BLaER1 treated with 17β-estradiol and CSF1 and Interleukin-3, amounts not matched to agents 10 nM and 100 nM (cell line): Measurements from ENCODE around the gene MYH14.

Experiments
- H3K27ac ChIP-seq, 11 experiments: shearing (Covaris generic); formaldehyde crosslinking; 2 replicates each; pipeline ENCODE4 v1.8.1; 2022
- H3K27me3 ChIP-seq, 11 experiments: shearing (Covaris generic); formaldehyde crosslinking; 2 replicates each; pipeline ENCODE4 v1.8.1; 2022
- H3K36me3 ChIP-seq, 11 experiments: shearing (Covaris generic); formaldehyde crosslinking; 2 replicates each; pipeline ENCODE4 v1.8.1; 2022
- H3K4me1 ChIP-seq, 10 experiments: shearing (Covaris generic); formaldehyde crosslinking; 2 replicates each; pipeline ENCODE4 v1.8.1; 2022
- H3K4me2 ChIP-seq, 11 experiments: shearing (Covaris generic); formaldehyde crosslinking; 2 replicates each; pipeline ENCODE4 v1.8.1; 2022
- H3K4me3 ChIP-seq, 10 experiments: shearing (Covaris generic); formaldehyde crosslinking; 2 replicates each; pipeline ENCODE4 v1.8.1; 2022
- H3K9ac ChIP-seq, 11 experiments: shearing (Covaris generic); formaldehyde crosslinking; 2 replicates each; pipeline ENCODE4 v1.8.1; 2022
- H3K9me3 ChIP-seq, 11 experiments: shearing (Covaris generic); formaldehyde crosslinking; replicated peaks in 1 of 11; 2 replicates each; pipeline ENCODE4 v1.8.1; 2022
- H4K20me1 ChIP-seq, 11 experiments: shearing (Covaris generic); formaldehyde crosslinking; 2 replicates each; pipeline ENCODE4 v1.8.1; 2022
- Cebpa-rat ChIP-seq, 11 experiments: shearing (Covaris generic); IDR thresholded peaks; 2 replicates each; pipeline ENCODE4 v1.8.1; 2022

MYH14 gene

GRCh38 chr19:50272263-50272897 lies 69.0 kb downstream of the MYH14 start:
- H3K36me3 ChIP-seq, result no peaks in the 10 kb centered on the region
- H3K27me3 ChIP-seq, result no peaks in the 10 kb centered on the region
- no peak overlapping the region for H3K27ac ChIP-seq
- no peaks in the 10 kb centered on the region for H3K9me3 ChIP-seq
- H3K4me3 ChIP-seq, result no peak overlapping the region
- 0 out of 22 replicates have a peak, but pooled peaks cover 0 to 7% (median 0%) of the 10 kb centered on the region in 11 experiments for H4K20me1 ChIP-seq
- H3K4me1 ChIP-seq, result peaks cover 0 to 23% (median 20%) of the 10 kb centered on the region in 10 experiments; a peak in 16 of 20 replicates
- H3K9ac ChIP-seq, result no peak overlapping the region
- H3K4me2 ChIP-seq, result no peak overlapping the region
- no peak for TF ChIP-seq Cebpa-rat (IDR thresholded peaks at IDR 0.05)

GRCh38 chr19:50273821-50274220 lies 70.4 kb downstream of the MYH14 start:
- TF ChIP-seq Cebpa-rat (IDR thresholded peaks at IDR 0.05), result no peak

GRCh38 chr19:50275577-50276368 lies 72.4 kb downstream of the MYH14 start:
- H3K9me3 ChIP-seq, result no peaks in the 10 kb centered on the region
- H3K4me1 ChIP-seq, result peaks cover 0 to 23% (median 20%) of the 10 kb centered on the region in 10 experiments; a peak in 16 of 20 replicates
- TF ChIP-seq Cebpa-rat (IDR thresholded peaks at IDR 0.05), result no peak
- H3K9ac ChIP-seq, result peak overlapping the region in 2 of 11 experiments; percentile 2 to 7; a peak in 1 of 22 replicates
- H3K36me3 ChIP-seq, result no peaks in the 10 kb centered on the region
- H3K27ac ChIP-seq, result no peak overlapping the region
- H3K4me2 ChIP-seq, result peak overlapping the region in 9 of 11 experiments; percentile 23 to 76 (median 66); a peak in 17 of 22 replicates
- 0 out of 22 replicates have a peak, but pooled peaks cover 0 to 7% (median 0%) of the 10 kb centered on the region in 11 experiments for H4K20me1 ChIP-seq
- H3K4me3 ChIP-seq, result no peak overlapping the region
- no peaks in the 10 kb centered on the region for H3K27me3 ChIP-seq

More at GRCh38 chr19:50273821-50274220, 70.4 kb downstream of the MYH14 start:
- 0 out of 22 replicates have a peak, but pooled peaks cover 0 to 7% (median 0%) of the 10 kb centered on the region in 11 experiments for H4K20me1 ChIP-seq
- H3K4me2 ChIP-seq, result no peak overlapping the region
- no peaks in the 10 kb centered on the region for H3K27me3 ChIP-seq
- H3K9ac ChIP-seq, result no peak overlapping the region
- no peaks in the 10 kb centered on the region for H3K9me3 ChIP-seq
- H3K4me1 ChIP-seq, result peaks cover 0 to 23% (median 20%) of the 10 kb centered on the region in 10 experiments; a peak in 16 of 20 replicates
- no peaks in the 10 kb centered on the region for H3K36me3 ChIP-seq
- H3K27ac ChIP-seq, result no peak overlapping the region
- H3K4me3 ChIP-seq, result no peak overlapping the region

GRCh38 chr19:50276370-50277063 lies 73.1 kb downstream of the MYH14 start:
- no peak for TF ChIP-seq Cebpa-rat (IDR thresholded peaks at IDR 0.05)
- Histone ChIP-seq H3K27ac (no peak overlapping the region), H3K4me1 (peaks cover 0 to 23% (median 20%) of the 10 kb centered on the region in 10 experiments; a peak in 16 of 20 replicates), H4K20me1 (0 out of 22 replicates have a peak, but pooled peaks cover 0 to 7% (median 0%) of the 10 kb centered on the region in 11 experiments), H3K9ac (no peak overlapping the region), H3K27me3 (no peaks in the 10 kb centered on the region), H3K4me3 (no peak overlapping the region), H3K9me3 (no peaks in the 10 kb centered on the region), H3K36me3 (no peaks in the 10 kb centered on the region), H3K4me2 (peak overlapping the region in 8 of 11 experiments; percentile 49 to 76 (median 68); a peak in 13 of 22 replicates)

GRCh38 chr19:50277966-50278580 lies 74.7 kb downstream of the MYH14 start:
- Histone ChIP-seq H3K27me3 (no peaks in the 10 kb centered on the region), H3K9me3 (no peaks in the 10 kb centered on the region), H3K27ac (no peak overlapping the region), H3K4me3 (no peak overlapping the region), H3K4me1 (peaks cover 0 to 37% (median 23%) of the 10 kb centered on the region in 10 experiments; a peak in 16 of 20 replicates), H4K20me1 (0 out of 22 replicates have a peak, but pooled peaks cover 0 to 7% (median 0%) of the 10 kb centered on the region in 11 experiments), H3K4me2 (no peak overlapping the region), H3K36me3 (no peaks in the 10 kb centered on the region), H3K9ac (no peak overlapping the region)
- TF ChIP-seq Cebpa-rat (IDR thresholded peaks at IDR 0.05), result no peak

GRCh38 chr19:50280074-50280473 lies 76.7 kb downstream of the MYH14 start:
- TF ChIP-seq Cebpa-rat (IDR thresholded peaks at IDR 0.05), result no peak
- Histone ChIP-seq H3K27ac (no peak overlapping the region), H4K20me1 (0 out of 22 replicates have a peak, but pooled peaks cover 0 to 7% (median 0%) of the 10 kb centered on the region in 11 experiments), H3K9me3 (peaks cover 3 to 9% (median 5%) of the 10 kb centered on the region in 11 experiments; a peak in 21 of 22 replicates), H3K36me3 (no peaks in the 10 kb centered on the region), H3K9ac (no peak overlapping the region), H3K27me3 (no peaks in the 10 kb centered on the region), H3K4me3 (no peak overlapping the region), H3K4me2 (no peak overlapping the region), H3K4me1 (peaks cover 0 to 32% (median 17%) of the 10 kb centered on the region in 10 experiments; a peak in 16 of 20 replicates)

GRCh38 chr19:50280983-50281382 lies 77.6 kb downstream of the MYH14 start:
- no peak overlapping the region for H3K4me2 ChIP-seq
- H4K20me1 ChIP-seq, result 0 out of 22 replicates have a peak, but pooled peaks cover 0 to under 1% (median 0%) of the 10 kb centered on the region in 11 experiments
- H3K4me1 ChIP-seq, result peaks cover 0 to 23% (median 8%) of the 10 kb centered on the region in 10 experiments; a peak in 15 of 20 replicates
- H3K9me3 ChIP-seq, result peaks cover 12 to 18% (median 14%) of the 10 kb centered on the region in 11 experiments
- H3K4me3 ChIP-seq, result no peak overlapping the region
- H3K27ac ChIP-seq, result no peak overlapping the region
- H3K27me3 ChIP-seq, result no peaks in the 10 kb centered on the region
- no peaks in the 10 kb centered on the region for H3K36me3 ChIP-seq
- no peak overlapping the region for H3K9ac ChIP-seq
- TF ChIP-seq Cebpa-rat (IDR thresholded peaks at IDR 0.05), result no peak

GRCh38 chr19:50281491-50281890 lies 78.1 kb downstream of the MYH14 start:
- H3K4me1 ChIP-seq, result peaks cover 0 to 17% (median 3%) of the 10 kb centered on the region in 10 experiments; a peak in 10 of 20 replicates
- no peaks in the 10 kb centered on the region for H3K27me3 ChIP-seq
- H3K36me3 ChIP-seq, result peaks cover 0 to 4% (median 0%) of the 10 kb centered on the region in 11 experiments; a peak in 2 of 22 replicates
- H3K9ac ChIP-seq, result no peak overlapping the region
- no peak overlapping the region for H3K4me3 ChIP-seq
- no peak for TF ChIP-seq Cebpa-rat (IDR thresholded peaks at IDR 0.05)
- H3K4me2 ChIP-seq, result no peak overlapping the region
- H4K20me1 ChIP-seq, result no peaks in the 10 kb centered on the region
- peaks cover 18 to 23% (median 19%) of the 10 kb centered on the region in 11 experiments for H3K9me3 ChIP-seq
- no peak overlapping the region for H3K27ac ChIP-seq
